ENCODE results near the gene STMN3.

Gene STMN3

GRCh38 chr20:63657260-63657936 lies 4.2 kb upstream of the STMN3 start:
- peaks cover 8% of the 10 kb centered on the region for H3K27me3 ChIP-seq (ENCODE audit: insufficient read depth, poor library complexity, severe bottlenecking)
- no peak for ATAC-seq (ENCODE audit: low read depth)
- peak overlapping the region; percentile 75 for H3K4me3 ChIP-seq (ENCODE audit: severe bottlenecking)

GRCh38 chr20:63656451-63656850 lies 3.2 kb upstream of the STMN3 start:
- TF ChIP-seq CTCF (IDR thresholded peaks at IDR 0.05; ENCODE audit: poor library complexity, severe bottlenecking), result no peak
- ATAC-seq (ENCODE audit: low read depth) (no peak), DNase-seq (ENCODE audit: low spot score) (no peak)
- H3K27ac ChIP-seq (ENCODE audit: poor library complexity, severe bottlenecking), result no peak overlapping the region
- peaks cover 17% of the 10 kb centered on the region for H3K27me3 ChIP-seq (ENCODE audit: insufficient read depth, poor library complexity, severe bottlenecking)
- H3K4me3 ChIP-seq (ENCODE audit: severe bottlenecking), result no peak overlapping the region
- H3K9me3 ChIP-seq (ENCODE audit: severe bottlenecking), result no peaks in the 10 kb centered on the region
- no peaks in the 10 kb centered on the region for H3K4me1 ChIP-seq (ENCODE audit: insufficient read depth, poor library complexity, severe bottlenecking)
- peaks cover 17% of the 10 kb centered on the region for H3K36me3 ChIP-seq (ENCODE audit: low read depth)

More at GRCh38 chr20:63657260-63657936, 4.2 kb upstream of the STMN3 start:
- Histone ChIP-seq H3K27ac (ENCODE audit: poor library complexity, severe bottlenecking) (peak overlapping the region; percentile 48), H3K36me3 (ENCODE audit: low read depth) (peaks cover 27% of the 10 kb centered on the region), H3K9me3 (ENCODE audit: severe bottlenecking) (no peaks in the 10 kb centered on the region), H3K4me1 (ENCODE audit: insufficient read depth, poor library complexity, severe bottlenecking) (no peaks in the 10 kb centered on the region)
- DNase-seq (ENCODE audit: low spot score), result no peak
- no peak for TF ChIP-seq CTCF (IDR thresholded peaks at IDR 0.05; ENCODE audit: poor library complexity, severe bottlenecking)

- H3K36me3 ChIP-seq (ENCODE audit: low read depth), result peaks cover 5% of the 10 kb centered on the region
- H3K9me3 ChIP-seq (ENCODE audit: severe bottlenecking), result no peaks in the 10 kb centered on the region
- H3K27ac ChIP-seq (ENCODE audit: poor library complexity, severe bottlenecking), result no peak overlapping the region
- H3K4me3 ChIP-seq (ENCODE audit: severe bottlenecking), result no peak overlapping the region
- no peaks in the 10 kb centered on the region for H3K4me1 ChIP-seq (ENCODE audit: insufficient read depth, poor library complexity, severe bottlenecking)
- DNase-seq (ENCODE audit: low spot score) (no peak), ATAC-seq (ENCODE audit: low read depth) (no peak)
- no peak for TF ChIP-seq CTCF (IDR thresholded peaks at IDR 0.05; ENCODE audit: poor library complexity, severe bottlenecking)
- H3K27me3 ChIP-seq (ENCODE audit: insufficient read depth, poor library complexity, severe bottlenecking), result peaks cover 22% of the 10 kb centered on the region
Measured at GRCh38 chr20:63655249-63655648, 2.0 kb upstream of the STMN3 start.

- Histone ChIP-seq H3K9me3 (ENCODE audit: severe bottlenecking) (no peaks in the 10 kb centered on the region), H3K27me3 (ENCODE audit: insufficient read depth, poor library complexity, severe bottlenecking) (peaks cover 22% of the 10 kb centered on the region), H3K4me1 (ENCODE audit: insufficient read depth, poor library complexity, severe bottlenecking) (no peaks in the 10 kb centered on the region), H3K4me3 (ENCODE audit: severe bottlenecking) (no peak overlapping the region), H3K36me3 (ENCODE audit: low read depth) (no peaks in the 10 kb centered on the region), H3K27ac (ENCODE audit: poor library complexity, severe bottlenecking) (no peak overlapping the region)
- TF ChIP-seq CTCF (IDR thresholded peaks at IDR 0.05; ENCODE audit: poor library complexity, severe bottlenecking), result no peak
- no peak for ATAC-seq (ENCODE audit: low read depth)
- no peak for DNase-seq (ENCODE audit: low spot score)
Measured at GRCh38 chr20:63653974-63654668, 897 bp upstream of the STMN3 start.
